Glomerular visceral epithelial cell (primary cell): ENCODE results near the gene UNC13B.
"Not testable (repeated sequence)": the region's sequence is repeated elsewhere in the genome, so short reads cannot be mapped to it uniquely, and the experiment has no call there.

Experiments used
- DNase-seq: peaks from one replicate; pipeline ENCODE4 v3.0.0-alpha.2; 2016; ENCODE audit errors: extremely low spot score

UNC13B gene

GRCh38 chr9:35163413-35163812 is 1.6 kb downstream of the UNC13B start:
- DNase-seq: no peak

GRCh38 chr9:35164711-35165110 is 2.9 kb downstream of the UNC13B start:
- peak; percentile 49 for DNase-seq

GRCh38 chr9:35167429-35167828 is 5.6 kb downstream of the UNC13B start:
- DNase-seq: not testable (repeated sequence)

- DNase-seq: no peak
Observed at GRCh38 chr9:35168963-35169362, 7.2 kb downstream of the UNC13B start.

GRCh38 chr9:35172878-35173277 is 11.1 kb downstream of the UNC13B start:
- no peak for DNase-seq

GRCh38 chr9:35177520-35177919 is 15.7 kb downstream of the UNC13B start:
- no peak for DNase-seq

DNA sequence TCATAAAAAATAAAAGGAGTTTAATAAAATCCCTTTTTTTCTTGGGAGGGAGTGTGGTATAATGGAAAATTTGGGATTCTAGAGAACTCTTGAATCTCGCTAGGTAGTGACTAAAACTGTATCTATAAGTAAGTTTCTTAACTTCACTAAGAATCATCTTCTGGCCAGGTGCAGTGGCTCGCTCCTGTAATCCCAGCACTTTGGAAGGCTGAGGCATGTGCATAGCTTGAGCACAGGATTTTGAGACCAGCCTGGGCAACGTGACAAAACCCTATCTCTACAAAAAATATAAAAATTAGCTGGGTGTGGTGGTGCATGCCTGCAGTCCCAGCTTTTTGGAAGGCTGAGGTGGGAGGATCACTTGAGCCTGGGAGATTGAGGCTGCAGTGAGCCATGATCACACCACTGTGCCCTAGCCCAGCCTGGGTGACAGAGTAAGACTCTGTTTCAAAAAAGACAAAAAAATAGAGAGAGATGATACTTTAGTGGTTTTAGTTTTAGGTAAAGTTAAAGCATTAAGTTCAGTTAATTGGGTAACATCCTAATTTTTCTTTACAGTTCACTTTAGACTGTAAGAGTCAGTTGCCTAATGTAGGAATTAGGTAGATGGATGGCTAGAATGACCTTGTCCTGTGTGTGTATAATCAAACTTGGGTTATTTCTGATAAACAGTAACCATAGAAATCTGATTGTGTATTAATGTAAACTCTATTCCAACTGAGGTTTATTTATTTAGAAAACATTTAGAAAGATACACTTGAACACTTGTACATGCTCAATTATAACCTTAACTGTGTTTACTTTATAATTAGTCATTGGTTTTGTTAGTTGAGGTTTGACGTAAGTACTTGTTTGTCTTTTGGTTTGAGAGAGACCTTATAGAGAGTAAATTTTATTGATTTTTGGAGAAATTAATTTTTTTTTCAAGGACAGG is 17.8 kb downstream of the UNC13B start:
- no peak for DNase-seq

- no peak for DNase-seq
Observed at GRCh38 chr9:35180801-35181200, 19.0 kb downstream of the UNC13B start.

DNA sequence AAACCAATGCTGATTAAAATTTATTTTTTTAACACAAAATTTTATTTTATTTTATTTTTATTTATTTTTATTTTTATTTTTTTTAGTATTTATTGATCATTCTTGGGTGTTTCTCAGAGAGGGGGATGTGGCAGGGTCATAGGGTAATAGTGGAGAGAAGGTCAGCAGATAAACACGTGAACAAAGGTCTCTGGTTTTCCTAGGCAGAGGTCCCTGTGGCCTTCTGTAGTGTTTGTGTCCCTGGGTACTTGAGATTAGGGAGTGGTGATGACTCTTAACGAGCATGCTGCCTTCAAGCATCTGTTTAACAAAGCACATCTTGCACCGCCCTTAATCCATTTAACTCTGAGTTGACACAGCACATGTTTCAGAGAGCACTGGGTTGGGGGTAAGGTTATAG is 20.6 kb downstream of the UNC13B start:
- DNase-seq: not testable (repeated sequence)

DNA sequence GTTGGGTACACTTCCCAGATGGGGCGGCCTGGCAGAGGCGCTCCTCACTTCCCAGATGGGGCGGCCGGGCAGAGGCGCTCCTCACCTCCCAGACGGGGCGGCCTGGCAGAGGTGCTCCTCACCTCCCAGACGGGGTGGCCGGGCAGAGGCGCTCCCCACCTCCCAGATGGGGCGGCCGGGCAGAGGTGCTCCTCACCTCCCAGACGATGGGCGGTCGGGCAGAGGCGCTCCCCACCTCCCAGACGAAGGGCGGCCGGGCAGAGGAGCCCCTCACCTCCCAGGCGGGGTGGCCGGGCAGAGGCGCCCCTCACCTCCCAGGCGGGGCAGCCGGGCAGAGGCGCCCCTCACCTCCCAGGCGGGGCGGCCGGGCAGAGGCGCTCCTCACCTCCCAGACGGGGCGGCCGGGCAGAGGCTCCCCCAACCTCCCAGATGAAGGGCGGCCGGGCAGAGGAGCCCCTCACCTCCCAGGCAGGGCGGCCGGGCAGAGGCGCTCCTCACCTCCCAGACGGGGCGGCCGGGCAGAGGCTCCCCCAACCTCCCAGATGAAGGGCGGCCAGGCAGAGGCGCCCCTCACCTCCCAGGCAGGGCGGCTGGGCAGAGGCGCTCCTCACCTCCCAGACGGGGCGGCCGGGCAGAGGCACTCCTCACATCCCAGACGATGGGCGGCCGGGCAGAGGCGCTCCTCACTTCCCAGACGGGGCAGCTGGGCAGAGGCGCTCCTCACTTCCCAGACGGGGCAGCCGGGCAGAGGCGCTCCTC is 21.4 kb downstream of the UNC13B start:
- not testable (repeated sequence) for DNase-seq

DNA sequence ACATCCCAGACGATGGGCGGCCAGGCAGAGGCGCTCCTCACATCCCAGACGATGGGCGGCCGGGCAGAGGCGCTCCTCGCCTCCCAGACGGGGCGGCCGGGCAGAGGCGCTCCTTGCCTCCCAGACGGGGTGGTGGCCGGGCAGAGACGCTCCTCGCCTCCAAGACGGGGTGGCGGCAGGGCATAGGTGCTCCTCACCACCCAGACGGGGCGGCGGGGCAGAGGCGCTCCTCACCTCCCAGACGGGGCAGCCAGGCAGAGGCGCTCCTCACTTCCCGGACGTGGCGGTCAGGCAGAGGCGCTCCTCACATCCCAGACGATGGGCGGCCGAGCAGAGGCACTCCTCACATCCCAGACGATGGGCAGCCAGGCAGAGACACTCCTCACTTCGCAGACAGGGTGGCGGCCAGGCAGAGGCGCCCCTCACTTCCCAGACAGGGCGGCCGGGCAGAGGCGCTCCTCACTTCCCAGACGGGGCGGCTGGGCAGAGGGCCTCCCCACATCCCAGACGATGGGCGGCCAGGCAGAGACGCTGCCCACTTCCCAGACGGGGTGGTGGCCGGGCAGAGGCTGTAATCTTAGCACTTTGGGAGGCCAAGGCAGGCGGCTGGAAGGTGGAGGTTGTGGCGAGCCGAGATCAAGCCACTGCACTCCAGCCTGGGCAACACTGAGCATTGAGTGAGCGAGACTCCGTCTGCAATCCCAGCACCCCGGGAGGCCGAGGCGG is 22.1 kb downstream of the UNC13B start:
- DNase-seq: not testable (repeated sequence)

GRCh38 chr9:35186524-35186923 is 24.7 kb downstream of the UNC13B start:
- DNase-seq: no peak

- no peak for DNase-seq
Observed at GRCh38 chr9:35190203-35190602, 28.4 kb downstream of the UNC13B start.

DNA sequence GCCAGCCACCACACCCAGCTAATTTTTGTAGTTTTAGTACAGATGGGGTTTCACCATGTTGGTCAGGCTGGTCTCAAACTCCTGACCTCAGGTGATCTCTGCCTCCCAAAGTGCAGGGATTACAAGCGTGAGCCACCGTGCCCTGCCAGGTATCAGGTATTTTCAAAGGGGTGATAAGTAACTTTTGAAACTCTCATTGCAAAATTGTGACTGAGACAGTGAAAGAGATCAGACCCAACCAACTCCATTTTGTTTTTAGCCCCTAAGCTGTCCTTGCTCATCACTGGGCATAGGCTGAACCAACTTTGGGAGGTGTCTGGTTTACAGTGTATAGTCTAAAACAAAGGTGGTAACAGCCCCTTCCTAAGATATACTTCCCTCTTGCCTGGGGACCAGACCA is 29.3 kb downstream of the UNC13B start:
- no peak for DNase-seq

- no peak for DNase-seq
Observed at GRCh38 chr9:35193762-35194161, 32.0 kb downstream of the UNC13B start.

DNA sequence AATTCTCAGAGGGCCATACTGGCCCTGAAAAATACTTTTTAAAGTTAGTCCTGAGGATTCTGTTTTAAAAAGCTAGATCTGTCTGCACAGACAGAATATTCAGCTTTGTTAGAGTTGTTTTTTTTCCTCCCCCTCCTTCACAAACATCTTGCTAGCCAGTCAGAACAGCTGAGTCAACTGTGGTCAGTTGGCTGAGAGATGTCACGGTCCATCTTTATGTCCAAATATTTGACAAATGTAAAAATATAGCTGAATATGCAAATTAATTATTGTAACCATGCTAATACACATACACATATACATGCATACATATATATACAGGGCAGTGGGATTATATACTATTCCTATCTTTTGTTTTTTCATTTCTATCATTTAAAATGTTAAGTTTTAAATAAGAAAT is 33.9 kb downstream of the UNC13B start:
- DNase-seq: no peak

GRCh38 chr9:35198191-35198590 is 36.4 kb downstream of the UNC13B start:
- no peak for DNase-seq

- no peak for DNase-seq
Observed at GRCh38 chr9:35203528-35203927, 41.7 kb downstream of the UNC13B start.

GRCh38 chr9:35205340-35205739 is 43.5 kb downstream of the UNC13B start:
- no peak for DNase-seq

DNA sequence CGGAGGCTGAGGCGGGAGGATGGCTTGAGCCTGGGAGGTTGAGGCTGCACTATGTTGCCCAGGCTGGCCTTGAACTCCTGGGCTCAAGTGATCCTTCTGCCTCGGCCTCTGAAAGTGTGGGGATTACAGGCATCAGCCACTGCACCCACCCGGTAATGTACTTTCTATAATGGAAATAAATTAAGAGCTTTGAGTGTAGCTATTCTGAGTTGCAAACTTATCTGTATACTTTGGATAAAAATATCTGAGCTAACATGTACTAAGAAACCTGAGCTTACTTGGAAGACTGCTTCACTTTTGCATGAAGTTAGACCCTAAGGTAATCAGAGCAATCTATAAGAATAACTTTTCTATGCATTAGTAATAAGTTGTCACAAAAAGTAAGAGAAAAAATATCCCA is 50.0 kb downstream of the UNC13B start:
- DNase-seq: no peak

DNA sequence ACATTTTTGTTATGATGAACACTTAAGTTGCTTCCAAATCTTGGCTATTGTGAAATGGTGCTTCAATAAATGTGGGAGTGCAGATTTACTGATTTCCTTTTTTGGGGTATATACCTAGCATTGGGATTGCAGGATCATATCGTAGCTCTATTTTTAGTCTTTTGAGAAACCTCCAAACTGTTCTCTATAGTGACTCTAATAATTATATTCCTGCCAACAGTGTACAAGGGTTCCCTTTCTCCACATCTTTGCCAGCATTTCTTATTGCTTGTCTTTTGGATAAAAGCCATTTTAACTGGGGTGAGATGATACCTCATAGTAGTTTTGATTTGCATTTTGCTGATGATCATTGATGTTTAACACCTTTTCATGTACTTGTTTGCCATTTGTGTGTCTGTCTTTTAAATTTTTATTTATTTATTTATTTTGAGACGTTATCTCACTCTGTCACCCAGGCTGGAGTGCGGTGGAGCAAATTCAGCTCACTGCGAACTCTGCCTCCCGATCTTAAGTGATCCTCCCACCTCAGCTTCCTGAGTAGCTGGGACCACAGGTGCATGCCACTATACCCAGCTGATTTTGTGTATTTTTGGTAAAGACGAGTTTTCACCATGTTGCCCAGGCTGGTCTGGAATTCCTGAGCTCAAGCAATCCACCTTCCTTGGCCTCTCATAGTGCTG is 59.0 kb downstream of the UNC13B start:
- no peak for DNase-seq

DNA sequence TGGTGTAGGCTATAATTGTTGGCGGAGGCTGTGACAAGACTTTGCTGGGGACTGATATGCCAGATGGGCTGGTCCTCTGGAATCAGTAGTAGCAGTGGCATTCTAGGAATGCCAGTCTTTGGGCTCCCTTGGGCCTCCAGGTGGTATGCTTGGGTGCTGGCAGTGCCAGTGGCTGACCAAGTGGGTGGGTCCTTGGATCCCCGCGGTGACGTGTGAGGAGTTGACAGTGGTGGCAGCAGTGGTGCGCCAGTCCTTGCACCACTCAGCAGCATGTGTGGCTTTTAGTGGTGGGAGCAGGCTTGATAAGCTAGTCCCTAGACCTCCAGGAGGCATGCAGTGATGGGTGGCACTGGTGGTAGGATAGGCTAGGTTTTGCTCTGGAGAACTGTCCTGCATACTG is 63.9 kb downstream of the UNC13B start:
- DNase-seq: no peak
